ENCODE results near the gene GOLGA8T.
"Not testable (repeated sequence)": the region's sequence is repeated elsewhere in the genome, so short reads cannot be mapped to it uniquely, and the experiment has no call there.

DNA sequence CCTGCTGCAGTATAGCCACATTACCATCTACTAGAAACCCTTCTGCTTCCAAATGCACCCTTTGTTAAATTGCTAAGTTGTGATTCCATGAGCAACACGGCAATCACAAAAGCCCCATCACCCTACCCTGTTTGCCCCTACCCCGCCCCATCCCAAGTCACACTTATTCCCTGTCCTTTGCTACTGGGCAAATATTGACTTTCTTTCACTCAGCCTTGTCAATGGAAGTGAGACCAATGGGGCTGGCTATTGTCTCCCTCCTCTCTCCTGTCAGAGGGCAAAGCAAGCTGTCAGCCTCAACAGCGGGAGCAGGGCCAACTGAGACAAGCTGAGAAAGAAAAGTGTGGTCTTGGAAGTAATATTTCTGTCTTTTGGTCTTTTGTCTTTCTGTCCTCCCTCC, 52.6 kb downstream of the GOLGA8T start:
- not testable (repeated sequence) for TF ChIP-seq SUZ12 (IDR thresholded peaks at IDR 0.05); NFRKB (IDR thresholded peaks at IDR 0.05); FOXA1 (IDR thresholded peaks at IDR 0.05); SP1 (IDR thresholded peaks at IDR 0.05); HDGF (IDR thresholded peaks at IDR 0.05; ENCODE audit: borderline replicate concordance)
